Measurements from ENCODE around the gene SLC35F4.

- TF ChIP-seq, protein P1, sequence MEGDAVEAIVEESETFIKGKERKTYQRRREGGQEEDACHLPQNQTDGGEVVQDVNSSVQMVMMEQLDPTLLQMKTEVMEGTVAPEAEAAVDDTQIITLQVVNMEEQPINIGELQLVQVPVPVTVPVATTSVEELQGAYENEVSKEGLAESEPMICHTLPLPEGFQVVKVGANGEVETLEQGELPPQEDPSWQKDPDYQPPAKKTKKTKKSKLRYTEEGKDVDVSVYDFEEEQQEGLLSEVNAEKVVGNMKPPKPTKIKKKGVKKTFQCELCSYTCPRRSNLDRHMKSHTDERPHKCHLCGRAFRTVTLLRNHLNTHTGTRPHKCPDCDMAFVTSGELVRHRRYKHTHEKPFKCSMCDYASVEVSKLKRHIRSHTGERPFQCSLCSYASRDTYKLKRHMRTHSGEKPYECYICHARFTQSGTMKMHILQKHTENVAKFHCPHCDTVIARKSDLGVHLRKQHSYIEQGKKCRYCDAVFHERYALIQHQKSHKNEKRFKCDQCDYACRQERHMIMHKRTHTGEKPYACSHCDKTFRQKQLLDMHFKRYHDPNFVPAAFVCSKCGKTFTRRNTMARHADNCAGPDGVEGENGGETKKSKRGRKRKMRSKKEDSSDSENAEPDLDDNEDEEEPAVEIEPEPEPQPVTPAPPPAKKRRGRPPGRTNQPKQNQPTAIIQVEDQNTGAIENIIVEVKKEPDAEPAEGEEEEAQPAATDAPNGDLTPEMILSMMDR (IDR thresholded peaks at IDR 0.05; ENCODE audit: poor library complexity) = peak; percentile 54
- TF ChIP-seq EZH2 (IDR thresholded peaks at IDR 0.05; ENCODE audit: borderline replicate concordance) (no peak), EZH2phosphoT487 (IDR thresholded peaks at IDR 0.05; ENCODE audit: low read depth, severe bottlenecking, unreplicated experiment) (no peak)
These were observed 332.7 kb downstream of the SLC35F4 start for GRCh38 chr14:57533214-57533613.
